HG02623 (cell line): Measurements from ENCODE around the gene CTDP1.
"Not testable (repeated sequence)": the region's sequence is repeated elsewhere in the genome, so short reads cannot be mapped to it uniquely, and the experiment has no call there.

Source experiments
- ATAC-seq: cut with Tn5 transposase; IDR thresholded peaks from one replicate; pipeline ENCODE4 v1.9.1; 2021; ENCODE audit warnings: moderate library complexity; ENCODE audit not compliant: unreplicated experiment

Gene CTDP1

DNA sequence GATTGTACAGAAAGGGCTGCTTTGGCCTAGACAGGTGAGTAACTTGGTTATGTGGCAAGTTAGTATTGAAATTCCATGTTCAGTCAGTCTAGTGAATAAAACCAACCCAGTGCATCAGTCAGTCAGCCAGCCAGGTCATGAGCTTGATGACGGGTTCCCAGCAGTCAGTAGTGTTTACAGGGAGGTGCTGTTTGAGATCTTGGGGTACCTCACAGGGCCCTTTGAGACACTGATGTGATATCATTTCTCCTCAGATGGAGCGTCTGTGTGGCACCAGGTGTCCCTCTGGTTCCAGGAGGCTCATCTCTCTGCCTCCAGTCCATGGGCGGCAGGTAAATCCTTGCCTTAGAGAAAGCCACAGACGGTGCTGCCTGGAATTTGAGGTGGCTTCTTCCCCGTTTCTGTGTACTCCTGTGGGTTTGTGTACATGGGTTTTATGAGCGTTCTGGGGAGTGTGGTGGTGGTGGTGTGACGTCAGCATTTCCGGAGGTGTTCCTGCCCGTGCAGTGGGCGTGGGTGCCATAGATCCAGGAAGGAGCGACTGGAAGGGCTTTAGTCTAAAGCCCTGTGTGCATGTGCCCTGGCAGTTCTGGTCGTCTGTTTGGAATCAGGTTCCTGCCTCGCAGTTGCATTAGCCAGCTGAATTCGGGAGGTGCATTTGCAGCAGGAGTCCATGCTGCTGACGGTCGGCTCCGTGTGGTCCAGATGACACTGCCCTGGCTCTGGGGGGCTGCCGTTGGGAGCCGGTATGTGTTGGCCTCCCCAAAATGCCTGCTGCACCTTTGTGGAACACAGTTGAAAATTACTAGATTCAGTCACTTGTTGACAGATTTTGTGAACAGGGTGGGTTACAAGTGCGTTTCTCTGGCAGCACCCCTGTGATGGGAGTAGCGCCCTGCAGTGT, 2.1 kb downstream of the CTDP1 start:
- ATAC-seq, result no peak

DNA sequence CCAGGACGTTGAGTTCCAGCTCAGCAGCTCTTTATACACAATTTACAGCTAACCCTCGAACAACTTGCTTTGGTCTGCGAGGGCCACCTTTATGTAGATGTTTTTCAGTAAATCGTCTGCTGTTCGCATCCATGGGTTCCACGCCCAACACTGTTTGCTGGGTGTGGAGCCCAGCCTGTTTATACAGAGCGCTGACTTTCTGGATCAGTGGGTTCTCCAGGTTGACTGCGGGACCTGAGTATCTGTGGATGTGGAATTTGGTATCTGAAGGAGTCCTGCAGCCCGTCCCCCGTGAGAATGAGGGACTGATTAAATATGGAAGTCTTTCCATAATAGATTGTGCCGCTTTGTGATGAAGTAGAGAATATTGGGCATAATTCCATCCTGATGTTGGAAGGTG, 2.9 kb downstream of the CTDP1 start:
- ATAC-seq, result no peak

DNA sequence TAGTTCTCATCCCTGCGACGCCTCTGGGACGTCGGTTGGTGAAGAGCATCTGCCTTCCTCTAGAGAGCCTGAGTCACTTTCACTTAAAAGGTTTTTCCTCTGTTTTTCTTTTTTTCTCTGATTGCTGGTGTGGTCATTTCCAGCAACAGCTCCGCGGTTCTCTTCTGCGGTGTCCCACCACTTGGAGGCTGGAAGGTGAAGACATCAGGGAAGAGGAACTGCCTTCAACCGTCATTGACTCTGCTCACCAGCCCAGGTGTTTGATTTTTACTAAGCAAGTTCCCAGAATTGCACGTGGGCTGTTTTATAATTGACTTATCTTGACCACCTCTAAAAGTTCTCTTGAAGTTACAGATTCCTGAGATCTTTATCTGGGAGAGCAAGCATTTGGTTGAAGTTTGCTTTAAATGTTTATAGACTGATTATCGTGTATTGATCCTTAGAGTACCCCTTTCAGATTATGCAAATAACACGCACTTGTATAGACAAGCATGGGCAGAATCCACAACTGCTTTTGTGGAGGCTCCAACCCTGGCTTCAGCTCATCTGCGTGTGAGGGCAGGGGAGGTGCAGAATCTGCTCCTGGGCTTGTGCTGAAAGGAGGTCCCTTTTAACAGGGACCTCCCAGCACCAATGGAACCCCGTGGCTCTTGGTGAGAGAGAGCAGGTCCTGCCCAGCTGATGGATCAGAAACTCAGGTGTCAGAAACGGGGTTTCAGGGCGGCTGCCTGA, 3.5 kb downstream of the CTDP1 start:
- ATAC-seq, result no peak

DNA sequence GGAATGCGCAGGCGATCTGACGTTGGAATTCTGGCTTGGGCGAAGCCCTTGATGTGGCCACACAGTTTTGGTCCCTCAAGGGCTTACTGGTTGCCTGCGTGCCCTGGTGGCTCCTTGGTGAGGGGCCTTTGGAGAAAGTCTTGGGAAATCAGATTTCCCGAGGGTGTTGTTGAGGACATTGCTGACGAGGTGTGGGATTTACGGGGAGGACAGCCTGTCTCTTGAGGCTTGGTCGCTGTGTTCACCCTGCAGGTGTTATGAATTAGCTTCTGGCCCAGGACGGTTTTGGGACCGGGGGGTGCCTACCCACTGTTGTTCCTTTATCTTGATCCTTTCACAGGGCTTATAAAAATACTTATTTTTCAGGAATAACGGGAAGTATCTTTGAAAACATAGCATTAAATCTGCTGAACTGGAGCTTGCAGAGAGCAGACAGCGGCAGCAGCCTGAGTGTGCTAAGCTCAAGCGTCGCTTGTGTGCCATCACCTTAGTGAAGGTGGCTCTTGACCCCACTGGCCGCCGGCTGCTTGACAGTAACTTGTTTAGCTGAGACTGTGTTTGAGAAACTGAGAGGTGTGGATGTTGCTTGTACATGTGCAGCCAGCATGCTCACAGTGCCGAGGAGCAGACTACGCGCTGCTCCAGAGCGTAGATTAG, 4.2 kb downstream of the CTDP1 start:
- no peak for ATAC-seq

DNA sequence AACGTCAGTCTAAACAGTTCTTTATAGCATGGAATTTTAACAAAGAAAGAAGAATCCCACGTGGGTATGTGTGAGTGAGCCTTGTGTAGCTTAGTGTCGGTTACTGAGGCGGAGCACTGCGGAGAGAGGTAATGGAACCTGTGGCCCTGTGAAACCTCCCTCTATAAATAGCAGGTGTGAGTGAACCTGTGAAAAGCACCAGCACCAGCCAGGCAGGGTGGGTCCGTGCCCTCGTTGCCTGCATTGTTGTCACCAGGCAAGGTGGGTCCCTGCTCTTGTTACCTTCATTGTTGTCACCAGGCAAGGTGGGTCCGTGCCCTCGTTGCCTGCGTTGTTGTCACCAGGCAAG, 4.7 kb downstream of the CTDP1 start:
- ATAC-seq, result no peak

DNA sequence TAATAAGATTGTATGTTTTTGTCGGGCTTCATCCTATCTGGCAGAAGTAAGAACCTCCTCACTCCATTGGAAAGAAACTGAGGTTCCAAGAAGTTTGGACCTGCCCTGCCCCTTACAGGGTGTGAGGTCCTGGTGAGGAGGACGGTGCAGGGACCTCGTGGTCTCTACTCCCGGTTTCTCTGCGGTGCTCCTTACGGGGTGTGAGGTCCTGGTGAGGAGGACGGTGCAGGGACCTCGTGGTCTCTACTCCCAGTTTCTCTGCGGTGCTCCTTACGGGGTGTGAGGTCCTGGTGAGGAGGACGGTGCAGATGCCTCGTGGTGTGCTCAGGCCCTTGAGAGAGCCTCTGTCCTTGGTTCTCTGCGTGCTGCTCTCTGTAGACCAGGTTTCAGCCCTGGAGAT, 5.2 kb downstream of the CTDP1 start:
- ATAC-seq, result no peak

DNA sequence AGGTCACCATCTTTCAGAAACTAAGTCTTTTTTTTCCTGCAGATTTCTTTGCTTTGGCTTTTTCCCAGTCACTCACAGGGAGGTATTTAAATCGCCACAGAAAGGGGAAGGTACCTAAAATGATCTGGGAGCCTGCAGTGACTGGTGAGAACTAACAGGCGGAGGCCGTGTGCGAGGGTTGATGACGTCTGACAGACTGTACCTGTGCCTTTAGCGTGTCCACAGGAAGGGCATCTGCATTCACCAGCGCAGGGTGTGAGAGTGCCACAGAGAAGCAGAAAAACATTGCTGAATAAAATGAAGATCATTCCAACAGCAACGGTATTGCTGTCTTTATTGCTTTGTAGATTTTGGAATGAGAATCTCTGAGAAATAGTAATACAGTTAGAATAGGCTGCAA, 5.7 kb downstream of the CTDP1 start:
- ATAC-seq, result no peak

DNA sequence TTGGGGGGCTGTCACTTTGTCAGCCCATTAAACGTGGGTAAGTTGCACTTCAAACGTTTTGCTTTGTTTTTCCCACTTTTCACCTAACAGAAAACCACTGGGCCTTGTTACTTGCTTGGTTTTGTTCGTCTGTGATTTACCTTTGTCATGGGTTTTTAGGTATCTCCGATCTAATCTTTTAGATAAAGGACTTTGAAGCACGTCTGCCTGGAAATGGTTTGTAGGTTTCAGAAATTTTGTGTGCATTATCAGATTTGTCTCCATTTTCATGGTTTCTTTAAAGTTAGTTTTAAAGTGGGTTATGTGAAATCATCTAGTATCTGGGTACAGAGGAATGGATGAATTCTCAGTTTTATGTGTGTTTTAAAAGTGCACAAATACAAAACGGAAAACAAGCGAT, 6.4 kb downstream of the CTDP1 start:
- ATAC-seq, result no peak

DNA sequence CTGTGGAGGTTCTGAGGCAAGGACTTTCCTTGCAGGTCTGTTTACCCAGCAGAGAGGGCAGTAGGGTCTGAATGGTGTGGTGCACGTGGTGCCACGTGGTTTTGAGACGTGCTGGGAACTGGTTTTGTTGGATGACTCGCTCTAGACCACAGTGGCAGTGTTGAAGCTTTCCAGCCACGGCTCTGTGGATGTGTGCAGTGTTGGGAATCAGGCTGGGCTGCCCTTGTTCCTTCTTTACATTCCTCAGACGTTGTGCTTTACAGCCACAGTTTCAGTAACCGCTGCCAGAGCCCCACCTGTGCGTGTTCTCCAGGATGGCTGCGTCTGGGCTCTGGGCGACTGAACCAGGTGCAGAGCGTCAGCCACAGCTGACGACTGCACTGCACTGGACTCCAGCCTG, 8.2 kb downstream of the CTDP1 start:
- no peak for ATAC-seq

DNA sequence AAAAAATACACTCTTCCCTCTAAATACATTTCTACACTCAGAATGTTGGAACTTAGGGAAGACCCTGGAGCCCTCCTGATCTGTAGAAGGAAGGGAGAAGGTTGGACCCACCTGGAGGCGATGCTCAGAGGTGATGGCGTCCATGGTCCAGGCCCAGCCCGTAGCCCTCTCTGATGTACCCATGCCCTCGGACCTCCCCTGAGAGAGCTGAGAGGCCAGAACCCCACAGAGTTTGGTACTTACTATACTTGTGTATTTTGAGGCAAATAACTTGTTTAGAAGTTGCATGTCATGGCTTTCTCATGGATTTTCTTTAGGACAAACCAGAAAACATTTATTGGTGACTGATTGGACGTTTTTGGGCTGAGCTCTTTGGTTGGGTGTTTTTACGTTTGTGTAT, 10.5 kb downstream of the CTDP1 start:
- no peak for ATAC-seq

DNA sequence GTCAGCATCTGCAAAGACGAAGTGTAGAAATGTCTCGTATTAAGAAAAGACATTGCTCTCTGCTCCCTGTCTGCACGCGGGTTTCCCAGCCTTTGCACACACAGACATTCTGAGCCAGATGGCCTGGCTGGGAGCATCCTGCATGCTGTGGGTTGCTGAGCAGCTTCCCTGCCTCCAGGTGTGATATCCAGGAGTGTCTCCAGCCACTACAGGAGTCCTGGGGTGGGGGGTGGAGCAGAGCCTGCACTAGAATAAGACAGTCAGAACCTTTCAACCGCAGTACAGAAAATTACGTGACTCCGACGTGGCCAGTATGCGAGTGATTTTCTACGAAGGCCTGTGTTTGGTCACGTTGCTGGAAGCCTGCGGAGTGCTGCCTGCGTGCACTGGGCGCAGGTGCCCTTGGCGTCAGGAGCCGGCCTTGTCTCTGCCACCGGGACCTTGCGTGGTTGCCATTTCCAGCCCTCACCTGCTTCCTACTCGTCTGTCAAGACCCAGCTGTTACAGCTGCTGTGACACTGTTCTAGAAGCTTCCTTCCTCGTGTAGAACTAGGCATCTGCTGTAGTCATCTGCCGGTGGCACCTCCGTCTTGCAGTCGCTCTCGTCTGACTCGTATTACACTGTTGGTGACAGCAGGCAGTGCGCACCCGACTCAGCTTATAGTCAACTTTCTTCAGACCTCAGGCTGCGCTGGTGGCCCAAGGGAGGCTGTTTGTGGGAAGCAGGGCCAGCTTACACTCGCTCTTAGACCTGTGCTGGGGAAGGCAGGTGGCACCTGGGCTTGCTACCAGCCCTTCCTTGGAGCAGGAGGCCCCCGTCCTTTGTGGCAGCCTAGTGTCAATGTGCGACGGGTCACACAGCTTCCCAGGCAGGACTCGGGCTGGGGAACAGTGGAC, 11.2 kb downstream of the CTDP1 start:
- ATAC-seq, result no peak

DNA sequence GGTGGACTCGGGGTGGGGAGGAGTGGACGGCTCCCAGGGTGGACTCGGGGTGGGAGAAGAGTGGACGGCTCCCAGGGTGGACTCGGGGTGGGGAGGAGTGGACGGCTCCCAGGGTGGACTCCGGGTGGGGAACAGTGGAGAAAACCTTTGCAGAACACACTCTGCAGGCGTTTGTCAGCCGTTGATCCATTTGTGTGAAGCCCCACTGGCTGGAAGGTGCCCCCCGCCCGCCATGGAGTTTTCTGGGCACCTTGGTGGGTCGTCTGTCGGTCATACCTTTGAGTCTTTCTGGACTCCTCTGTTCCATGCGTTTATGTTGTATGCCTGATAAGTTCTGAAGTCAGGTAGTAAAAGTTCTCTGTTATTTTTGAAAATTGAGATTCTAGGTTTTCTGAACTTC, 12.5 kb downstream of the CTDP1 start:
- no peak for ATAC-seq

DNA sequence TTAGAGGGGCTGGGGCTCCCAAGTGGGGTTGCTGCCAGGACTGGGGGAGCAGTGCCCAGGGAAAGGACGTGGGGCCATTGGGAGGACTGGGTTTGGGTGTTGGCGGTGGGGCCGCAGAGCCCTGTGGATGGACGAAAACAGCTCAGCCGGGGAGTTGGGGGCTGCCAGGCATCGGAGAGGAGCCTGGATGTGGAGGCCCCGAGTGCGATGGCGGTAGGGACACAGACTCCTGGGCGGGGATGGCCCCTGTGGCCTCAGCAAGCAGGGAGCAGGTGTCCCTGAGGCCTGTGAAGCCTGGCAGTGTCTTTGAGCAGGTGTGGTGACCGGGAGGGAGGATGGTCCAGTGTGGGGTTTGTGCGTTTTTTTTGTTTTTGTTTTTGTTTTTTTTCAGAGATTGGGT, 13.3 kb downstream of the CTDP1 start:
- no peak for ATAC-seq

DNA sequence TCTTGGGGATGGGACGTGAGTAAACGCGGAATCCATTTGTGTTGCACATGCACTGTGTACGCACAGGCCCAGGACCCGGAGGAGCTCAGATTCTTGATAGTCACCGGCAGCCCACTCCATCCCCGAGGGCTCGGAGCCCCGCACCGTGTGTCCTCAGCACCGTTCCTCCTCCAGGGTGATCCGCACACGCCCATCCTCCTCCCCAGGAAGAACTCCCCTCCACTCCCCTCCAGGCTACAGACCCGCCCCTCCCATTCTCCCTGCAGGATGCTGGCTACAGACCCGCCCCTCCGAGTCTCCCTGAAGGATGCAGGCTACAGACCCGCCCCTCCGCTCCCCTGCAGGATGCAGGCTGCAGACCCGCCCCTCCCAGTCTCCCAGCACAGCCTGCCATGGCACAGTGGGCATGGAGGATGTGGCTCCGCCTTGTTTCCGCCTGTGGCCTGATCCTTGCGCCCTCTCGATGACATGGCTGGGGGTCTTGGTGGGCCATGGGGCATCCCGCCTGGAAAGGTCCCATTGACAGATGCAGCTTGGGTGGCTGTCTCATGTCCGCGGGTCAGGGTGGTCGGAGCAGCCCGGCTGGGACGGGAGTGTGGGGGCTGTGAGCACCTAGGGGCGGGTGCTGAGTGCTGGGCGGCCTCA, 14.1 kb downstream of the CTDP1 start:
- no peak for ATAC-seq

DNA sequence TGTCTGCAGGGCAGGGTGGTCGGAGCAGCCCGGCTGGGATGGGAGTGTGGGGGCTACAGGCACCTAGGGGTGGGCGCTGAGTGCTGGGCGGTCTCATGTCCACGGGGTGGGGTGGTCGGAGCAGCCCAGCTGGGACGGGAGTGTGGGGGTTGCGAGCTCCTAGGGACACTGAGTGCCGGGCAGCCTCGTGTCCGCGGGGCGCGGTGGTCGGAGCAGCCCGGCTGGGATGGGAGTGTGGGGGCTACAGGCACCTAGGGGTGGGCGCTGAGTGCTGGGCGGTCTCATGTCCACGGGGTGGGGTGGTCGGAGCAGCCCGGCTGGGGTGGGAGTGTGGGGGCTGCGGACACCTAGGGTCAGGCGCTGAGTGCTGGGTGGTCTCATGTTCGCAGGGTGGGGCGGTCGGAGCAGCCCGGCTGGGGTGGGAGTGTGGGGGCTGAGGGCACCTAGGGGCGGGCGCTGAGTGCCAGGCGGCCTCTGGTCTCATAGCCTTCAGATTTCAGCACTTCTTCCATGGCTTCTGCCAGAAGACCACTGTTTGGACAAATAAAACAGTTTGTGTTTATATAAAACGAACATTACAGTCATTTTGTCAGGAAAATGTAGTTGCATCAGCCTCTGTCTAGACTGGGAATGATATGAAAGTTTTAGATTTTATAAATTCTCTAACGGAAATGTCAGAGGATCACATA, 14.7 kb downstream of the CTDP1 start:
- not testable (repeated sequence) for ATAC-seq

DNA sequence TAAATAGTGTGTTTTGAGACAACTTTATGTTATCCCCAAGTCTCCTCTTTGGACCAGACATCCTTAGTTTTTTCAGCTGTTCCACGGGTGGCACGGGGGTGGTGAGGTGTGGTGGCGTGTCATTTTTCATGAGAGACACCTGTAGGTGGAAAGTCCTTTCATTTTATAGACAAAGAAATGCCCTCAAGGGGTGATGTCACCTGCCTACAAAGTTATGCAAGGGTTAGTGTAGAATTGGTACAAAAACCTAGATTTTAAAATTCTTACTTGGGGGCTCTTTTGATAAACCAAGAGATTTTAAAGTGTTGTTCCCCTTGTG, 15.3 kb downstream of the CTDP1 start:
- ATAC-seq, result no peak

DNA sequence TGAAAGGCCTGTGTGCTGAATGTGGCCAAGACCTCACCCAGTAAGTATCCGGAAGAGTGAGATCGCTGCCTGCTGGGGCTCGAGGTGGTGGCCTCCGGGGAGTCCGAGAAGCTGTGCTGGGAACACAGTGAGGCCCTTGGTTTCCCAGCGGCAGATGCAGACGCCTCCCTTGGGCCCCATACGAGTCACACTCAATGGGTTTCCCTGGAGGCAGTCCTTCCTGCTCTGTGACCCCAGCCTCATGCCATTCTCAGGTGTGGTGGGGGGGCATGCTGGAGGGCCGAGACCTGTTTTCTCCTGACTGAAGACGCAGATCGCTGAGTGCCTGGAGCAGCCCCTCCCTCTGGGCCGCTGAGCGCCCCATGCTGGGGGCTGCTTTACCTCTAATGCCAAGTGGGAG, 15.7 kb downstream of the CTDP1 start:
- ATAC-seq, result no peak

DNA sequence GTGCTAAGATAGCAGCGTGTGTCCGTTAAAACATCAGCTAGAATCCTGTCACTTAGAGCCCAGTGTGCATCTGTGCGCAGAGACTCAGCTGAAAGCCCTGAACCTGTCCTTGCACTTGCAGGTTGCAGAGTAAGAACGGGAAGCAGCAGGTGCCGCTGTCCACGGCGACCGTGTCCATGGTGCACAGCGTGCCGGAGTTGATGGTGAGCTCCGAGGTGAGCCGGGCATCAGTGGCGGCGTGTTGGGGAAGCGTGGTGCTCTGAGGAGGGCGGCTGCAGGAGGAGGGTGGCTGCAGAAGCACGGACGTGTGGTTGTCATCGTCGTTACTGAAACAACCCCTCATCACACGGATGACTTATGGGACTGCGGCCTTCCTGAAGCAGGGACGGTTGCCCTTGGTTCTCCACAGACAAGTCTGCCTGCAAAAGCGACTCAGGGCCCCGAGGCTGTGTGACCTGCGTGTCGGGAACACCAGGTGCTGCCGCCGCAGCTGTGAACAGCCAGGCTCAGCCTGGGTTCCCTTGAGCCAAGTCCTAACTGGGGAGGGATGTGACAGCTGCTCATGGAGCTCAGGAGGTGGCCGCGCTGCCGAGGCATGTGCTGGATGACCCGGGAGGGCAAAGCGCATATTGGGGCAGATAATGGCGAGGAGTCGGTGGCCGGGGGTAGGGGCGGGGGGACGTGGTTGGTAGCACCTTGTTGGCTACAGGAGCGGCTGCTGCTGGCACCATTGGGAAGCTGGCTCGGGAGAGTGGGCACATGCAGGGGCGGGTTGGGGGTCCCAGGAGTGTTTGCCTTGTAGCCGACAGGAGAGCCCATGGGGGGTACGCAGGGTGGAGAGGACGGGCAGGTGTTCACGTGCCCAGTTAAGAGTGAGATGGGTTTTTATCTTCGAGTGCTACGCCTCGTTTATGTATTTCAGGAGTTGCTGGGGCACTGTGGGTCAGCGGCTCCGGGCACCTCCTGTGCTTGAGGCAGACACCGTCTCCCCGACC, 16.6 kb downstream of the CTDP1 start:
- no peak for ATAC-seq

DNA sequence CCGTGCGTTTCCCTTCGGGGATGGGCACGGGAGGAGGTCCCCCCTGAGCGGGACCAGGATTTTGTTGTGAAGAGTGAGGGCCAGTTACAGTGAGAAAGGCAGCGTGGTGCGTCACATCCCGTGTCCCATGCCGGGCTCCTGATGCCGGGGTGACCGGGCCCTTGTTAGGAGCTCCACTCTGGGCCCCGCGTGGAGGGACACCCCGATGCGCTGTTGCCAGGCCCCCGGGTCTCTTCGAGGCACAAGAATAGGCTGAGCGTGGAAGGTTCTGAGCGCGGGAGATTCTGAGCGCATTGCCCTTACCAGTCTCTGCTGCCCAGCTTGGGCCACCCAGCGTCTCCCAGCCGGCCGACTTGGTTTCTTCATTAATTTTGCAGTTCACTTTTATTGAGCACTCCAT, 17.6 kb downstream of the CTDP1 start:
- ATAC-seq, result no peak
